K562 (cell line): ENCODE results near the gene COL4A6. TPM values are rescaled to one million over a fixed set of nuclear protein-coding genes. Genes with fewer than 3 reads are reported as not detected.

Source experiments
- ATAC-seq: fragments of 200-7000 bp; cut with Tn5 transposase; 3 replicates; pipeline ENCODE4 v1.9.1; 2020; ENCODE audit warnings: moderate library complexity
- BruUV-seq: library from RNA; stranded (reverse); fragments of 400-500 nt; replicated peaks from 2 replicates; lab custom pipeline; 2021; lab: Mats Ljungman, UMichigan
- CTCF ChIA-PET: fragments of 300-600 bp; formaldehyde crosslinking; extraction: SDS; loops from one replicate; lab custom pipeline; 2021; ENCODE audit warnings: low intra/inter-chr PET ratio; lab: Yijun Ruan, JAX
- POLR2A ChIA-PET: fragments of 300-600, 350-650 bp; sonication (Branson Sonifier 250); formaldehyde crosslinking; extraction: SDS; loops from one replicate; lab custom pipeline; 2021; ENCODE audit warnings: antibody characterized with exemption, inconsistent platforms; lab: Yijun Ruan, JAX
- DNase-seq, 4 experiments: peaks; one replicate each; pipeline versions ENCODE4 v3.0.0 to v3.0.0-alpha.2; 2011 to 2018; ENCODE audit warnings: low spot score in 3 of 4, mixed read lengths in 3 of 4; ENCODE audit errors: extremely low read depth in 1 of 4
- FAIRE-seq: peaks from 2 replicates; lab custom pipeline; 2011; peaks lifted over from hg19 to GRCh38; lab: Jason Lieb, UNC
- H2AFZ ChIP-seq: 2 replicates; pipeline ENCODE4 v1.6.0; 2011; ENCODE audit warnings: low read depth, low read length, control low read depth, inconsistent platforms
- H3K27ac ChIP-seq: fragments of 200-600 bp; 3 replicates; pipeline ENCODE4 v1.8.0; 2011; ENCODE audit warnings: low read depth, mild to moderate bottlenecking, control low read depth, inconsistent platforms, low read length, moderate library complexity, mixed read lengths; ENCODE audit errors: extremely low read depth
- H3K27me3 ChIP-seq, 2 experiments: fragments of 300-600 bp in 1 of 2; 2 replicates in 1 of 2; 3 replicates in 1 of 2; pipeline versions ENCODE4 v1.6.0 to v1.8.0; 2011; ENCODE audit warnings: inconsistent platforms in 2 of 2, low read length in 2 of 2, mild to moderate bottlenecking in 1 of 2, mixed read lengths in 1 of 2, moderate library complexity in 1 of 2; ENCODE audit not compliant: control insufficient read depth in 2 of 2, insufficient read depth in 2 of 2
- H3K36me3 ChIP-seq: fragments of 300-600 bp; 3 replicates; pipeline ENCODE4 v1.8.0; 2011; ENCODE audit warnings: mild to moderate bottlenecking, low read length, inconsistent platforms; ENCODE audit not compliant: control insufficient read depth, insufficient read depth
- H3K4me1 ChIP-seq, 2 experiments: fragments of 200-600 bp in 1 of 2; replicated peaks in 1 of 2; 2 replicates in 1 of 2; 3 replicates in 1 of 2; pipeline versions ENCODE4 v1.5.1 to v1.8.0; 2011; ENCODE audit warnings: inconsistent platforms in 2 of 2, low read length in 2 of 2, mild to moderate bottlenecking in 1 of 2, mixed read lengths in 1 of 2, moderate library complexity in 1 of 2; ENCODE audit not compliant: control insufficient read depth in 2 of 2, insufficient read depth in 2 of 2
- H3K4me2 ChIP-seq: 2 replicates; pipeline ENCODE4 v1.6.1; 2011; ENCODE audit warnings: low read length, control low read depth, inconsistent platforms, mixed read lengths; ENCODE audit not compliant: insufficient read depth
- H3K4me3 ChIP-seq: fragments of 200-600 bp; sonication (generic), shearing (Covaris generic); 2 replicates; pipeline ENCODE4 v1.5.1; 2016; ENCODE audit warnings: control low read depth, inconsistent platforms
- H3K79me2 ChIP-seq: fragments of 200-600 bp; 3 replicates; pipeline ENCODE4 v1.8.0; 2011; ENCODE audit warnings: low read length, inconsistent platforms; ENCODE audit not compliant: control insufficient read depth, insufficient read depth
- H3K9ac ChIP-seq, 2 experiments: 2 replicates each; pipeline versions ENCODE4 v1.6.0 to v1.6.1; 2011; ENCODE audit warnings: low read depth in 2 of 2, low read length in 2 of 2, control low read depth in 1 of 2, inconsistent platforms in 1 of 2, mild to moderate bottlenecking in 1 of 2, mixed read lengths in 1 of 2; ENCODE audit not compliant: insufficient read depth in 1 of 2
- H3K9me1 ChIP-seq: one replicate; pipeline ENCODE4 v1.6.0; 2011; ENCODE audit warnings: inconsistent platforms, mild to moderate bottlenecking, low read length, moderate library complexity; ENCODE audit not compliant: control insufficient read depth, insufficient read depth
- H3K9me3 ChIP-seq: replicated peaks from 2 replicates; pipeline ENCODE4 v1.5.1; 2011; ENCODE audit warnings: low read depth, low read length, inconsistent platforms; ENCODE audit not compliant: control insufficient read depth, insufficient read depth
- H4K20me1 ChIP-seq: replicated peaks from 2 replicates; pipeline ENCODE4 v1.6.1; 2011; ENCODE audit warnings: low read length, inconsistent platforms, mixed read lengths; ENCODE audit not compliant: control insufficient read depth, insufficient read depth
- CTCF ChIP-seq, 3 experiments: IDR thresholded peaks in 2 of 3; conservative IDR thresholded peaks in 1 of 3; 2 replicates each; pipeline ENCODE4 v1.5.1; 2011 to 2012; ENCODE audit warnings: low read length in 3 of 3, mild to moderate bottlenecking in 3 of 3, control low read depth in 2 of 3, improper control_type of control experiment in 1 of 3, inconsistent platforms in 1 of 3, low read depth in 1 of 3, mixed read lengths in 1 of 3, moderate library complexity in 1 of 3; ENCODE audit not compliant: insufficient read depth in 2 of 3
- FOS ChIP-seq: IDR thresholded peaks from 3 replicates; pipeline ENCODE4 v1.6.1; 2011; ENCODE audit not compliant: insufficient read length; ENCODE audit errors: extremely low read depth
- HDGF ChIP-seq: fragments of 450-650 bp; IDR thresholded peaks from 2 replicates; pipeline ENCODE4 v1.6.1; 2016
- HOXB6 ChIP-seq: fragments of 250-450 bp; sonication (Bioruptor Pico); IDR thresholded peaks from 2 replicates; pipeline ENCODE4 v1.5.1; 2022; ENCODE audit warnings: mild to moderate bottlenecking, borderline replicate concordance
- IRF9 ChIP-seq: fragments of 450-650 bp; IDR thresholded peaks from 2 replicates; pipeline ENCODE4 v1.6.1; 2016; ENCODE audit warnings: missing biosample characterization, missing genetic modification characterization
- KHSRP ChIP-seq: fragments of 450-650 bp; IDR thresholded peaks from 2 replicates; pipeline ENCODE4 v1.6.1; 2017
- MYC ChIP-seq, 2 experiments: fragments of 250-450 bp in 1 of 2; sonication (Bioruptor Pico) in 1 of 2; IDR thresholded peaks; 2 replicates each; pipeline versions ENCODE4 v1.5.1 to v1.6.1; 2012 to 2021; ENCODE audit warnings: low read depth in 2 of 2, borderline replicate concordance in 1 of 2, improper control_type of control experiment in 1 of 2, low read length in 1 of 2, mild to moderate bottlenecking in 1 of 2, moderate library complexity in 1 of 2
- RAD21 ChIP-seq, 2 experiments: fragments of 250-450 bp in 1 of 2; fragments of 450-650 bp in 1 of 2; sonication (Bioruptor Pico) in 1 of 2; formaldehyde crosslinking in 1 of 2; IDR thresholded peaks in 1 of 2; conservative IDR thresholded peaks in 1 of 2; 2 replicates each; pipeline versions ENCODE4 v1.4.0 to v1.8.0; 2020 to 2022; ENCODE audit warnings: mild to moderate bottlenecking in 2 of 2, moderate library complexity in 1 of 2
- RBM14 ChIP-seq: fragments of 200-400 bp; formaldehyde crosslinking; IDR thresholded peaks from 2 replicates; pipeline ENCODE4 v1.6.1; 2018; ENCODE audit warnings: low read depth, mild to moderate bottlenecking, low read length, moderate library complexity, borderline replicate concordance; ENCODE audit not compliant: insufficient read depth
- RNF2 ChIP-seq: sonication (generic); IDR thresholded peaks from 2 replicates; pipeline ENCODE4 v1.6.1; 2016
- SMC3 ChIP-seq: conservative IDR thresholded peaks from 2 replicates; pipeline ENCODE4 v1.6.1; 2011; ENCODE audit warnings: low read depth, low read length, improper control_type of control experiment; ENCODE audit not compliant: insufficient read depth
- TAF7 ChIP-seq: fragments of 450-650 bp; IDR thresholded peaks from 2 replicates; pipeline ENCODE4 v1.6.1; 2016; ENCODE audit warnings: missing genetic modification characterization, missing compliant biosample characterization
- ZNF212 ChIP-seq: fragments of 450-650 bp; formaldehyde crosslinking; IDR thresholded peaks from 2 replicates; pipeline ENCODE4 v1.4.0; 2020; ENCODE audit warnings: mild to moderate bottlenecking
- ZNF24 ChIP-seq: fragments of 450-650 bp; IDR thresholded peaks from 2 replicates; pipeline ENCODE4 v1.6.1; 2016
- ZNF740 ChIP-seq, 3 experiments: fragments of 200-800 bp in 1 of 3; sonication (Bioruptor generic) in 1 of 3; sonication (generic) in 1 of 3; formaldehyde crosslinking in 1 of 3; IDR thresholded peaks; 2 replicates each; pipeline versions ENCODE4 v1.6.1 to v1.8.0; 2016 to 2022; ENCODE audit warnings: mild to moderate bottlenecking in 2 of 3, missing compliant biosample characterization in 2 of 3, missing genetic modification characterization in 2 of 3, missing genetic modification reagents in 1 of 3
- ZNF79 ChIP-seq: fragments of 250-450 bp; sonication (Bioruptor Pico); IDR thresholded peaks from 2 replicates; pipeline ENCODE4 v1.4.0; 2020; ENCODE audit warnings: low read depth, mild to moderate bottlenecking, moderate library complexity
- WGBS: fragments of 100-300 bp; shearing (Covaris generic); methylation state at CpG from one replicate; pipeline ENCODE4 v1.1.6; 2016; ENCODE audit warnings: low coverage, mixed read lengths; ENCODE audit not compliant: insufficient coverage; ENCODE audit errors: missing lambda C conversion rate; 5-methylcytosine and 5-hydroxymethylcytosine counted together
- in situ Hi-C: fragments of 300-500 bp; cut with MboI; formaldehyde crosslinking; loops from 4 replicates; pipeline ENCODE4 v1.15.0; 2018; ENCODE audit warnings: inconsistent platforms, mixed read lengths
- intact Hi-C: fragments of 100-400 bp; cut with micrococcal nuclease; formaldehyde crosslinking; loops from 2 replicates; pipeline ENCODE4 v1.14.2; 2022
- polyA plus RNA-seq, 8 experiments: library from polyadenylated mRNA; depleted of rRNA in 4 of 8; stranded (reverse) in 5 of 8; unstranded in 3 of 8; fragments of >200 nt; fragmentation: Nextera tagmentation in 2 of 8; fragmentation: Illumina TruSeq in 1 of 8; extraction: Ambion mirVana in 2 of 8; extraction: Trizol in 1 of 8; gene quantifications; 2 replicates each; pipeline versions ENCODE4 v1.2.1 to v1.2.3, GENCODE V29; 2011 to 2014; ENCODE audit warnings: inconsistent platforms in 1 of 8, missing spikeins in 1 of 8
- total RNA-seq, 7 experiments: library from RNA; depleted of rRNA in 6 of 7; stranded (reverse); fragments of >200 nt in 6 of 7; fragmentation: Illumina TruSeq in 2 of 7; extraction: Trizol in 2 of 7; gene quantifications; 2 replicates each; pipeline versions ENCODE4 v1.2.1 to v1.2.3, GENCODE V29; 2011 to 2021; ENCODE audit warnings: low replicate concordance in 1 of 7

COL4A6 gene
- total and polyA plus RNA-seq, 9 of the 15 experiments (the other 6 are each of a cell fraction or from before 2014, with no cell fraction given) = 0.02 to 0.05 TPM; not detected in 7

GRCh38 chrX:108138814-108139702 lies 299.2 kb downstream of the COL4A6 start:
- DNase-seq (peak; percentile 24 to 44 (median 26)), FAIRE-seq (peak; percentile 65), ATAC-seq (peak; percentile 89)
- Histone ChIP-seq H3K4me1 (no peaks in the 10 kb centered on the region), H3K9me1 (no peaks in the 10 kb centered on the region), H3K4me3 (no peak overlapping the region), H3K27me3 (no peaks in the 10 kb centered on the region), H4K20me1 (no peaks in the 10 kb centered on the region), H3K36me3 (peaks cover 12% of the 10 kb centered on the region; the same call in 2 of the 3 replicates), H3K27ac (no peak overlapping the region), H3K79me2 (no peaks in the 10 kb centered on the region), H2AFZ (no peak overlapping the region), H3K9ac (no peak overlapping the region), H3K9me3 (no peaks in the 10 kb centered on the region), H3K4me2 (no peak overlapping the region)
- 47% methylated on average over 5 of the region's 7 CpGs for WGBS
- in situ Hi-C loops = no loop called here
- BruUV-seq = no TSS peak
- POLR2A ChIA-PET = interaction anchor here (0.5 to 0.9 kb wide), 2 partner anchors 16 to 48 kb away, joined by 3 to 4 read pairs; no protein-coding TSS in a partner anchor
- CTCF ChIA-PET = interaction anchor here (0.6 kb wide), 1 partner anchor 1265 kb away, joined by 3 read pairs; no protein-coding TSS in a partner anchor
- intact Hi-C loops = loop anchor here (1.0 to 5.0 kb wide), 2 partner anchors 67 to 119 kb away; no protein-coding TSS in a partner anchor
- TF ChIP-seq KHSRP (no peak), ZNF212 (CRISPR knock-in tag) (no peak), HOXB6 (CRISPR knock-in tag) (no peak), FOS (no peak), RBM14 (no peak), ZNF24 (no peak), ZNF79 (CRISPR knock-in tag) (no peak), SMC3 (0 out of 2 replicates have a peak, but pooled peaks have one; percentile 15), HDGF (no peak), CTCF (IDR thresholded peaks at IDR 0.05 in 2 of 3, conservative IDR thresholded peaks at IDR 0.05 in 1 of 3; ENCODE audit: insufficient read depth in 2 of 3, low read depth in 1 of 3, low read length in 3 of 3) (peak; percentile 57 to 69 (median 64)), MYC (IDR thresholded peaks at IDR 0.05; ENCODE audit: low read depth, low read length) (peak; percentile 34; the same call in 1 of the 2 replicates), MYC (CRISPR knock-in tag; IDR thresholded peaks at IDR 0.05; ENCODE audit: borderline replicate concordance, low read depth) (no peak), RAD21 (CRISPR knock-in tag; conservative IDR thresholded peaks at IDR 0.05 in 1 of 2, IDR thresholded peaks at IDR 0.05 in 1 of 2) (peak; percentile 35 to 57), ZNF740 (CRISPR knock-in tag; IDR thresholded peaks at IDR 0.05) (no peak; the same call in 1 of the 2 replicates), ZNF740 (tag; IDR thresholded peaks at IDR 0.05) (peak in 1 of 2 experiments; percentile 54; a peak in 1 of 4 replicates), IRF9 (tag) (no peak), RNF2 (no peak), TAF7 (tag) (no peak)
